Hepatocyte (in vitro differentiated cells): Measurements from ENCODE around the gene COG4.

Experiments used
- CTCF ChIP-seq: fragments of 200-600 bp; sonication (generic); IDR thresholded peaks from 2 replicates; pipeline ENCODE4 v1.5.1; 2016; ENCODE audit warnings: antibody characterized with exemption, mild to moderate bottlenecking; ENCODE audit not compliant: poor library complexity
- EZH2phosphoT487 ChIP-seq: fragments of 200-600 bp; sonication (generic); IDR thresholded peaks from one replicate; pipeline ENCODE4 v1.6.1; 2018; ENCODE audit warnings: antibody characterized with exemption, mild to moderate bottlenecking, low read depth, moderate library complexity; ENCODE audit not compliant: unreplicated experiment, severe bottlenecking

GRCh38 chr16:70467608-70468007, 55.7 kb downstream of the COG4 start:
- TF ChIP-seq CTCF (no peak), EZH2phosphoT487 (no peak)
